DND-41 (cell line): ENCODE measurements around the gene KAT6B.

Source experiments
- ATAC-seq: fragments of 200-7000 bp; cut with Tn5 transposase; 3 replicates; pipeline ENCODE4 v1.9.1; 2021; ENCODE audit warnings: low read depth; ENCODE audit not compliant: insufficient read depth
- DNase-seq: peaks from one replicate; pipeline ENCODE4 v3.0.0-alpha.2; 2020
- H2AFZ ChIP-seq: 2 replicates; pipeline ENCODE4 v1.6.0; 2012; ENCODE audit warnings: low read depth, low read length
- H3K27ac ChIP-seq: 2 replicates; pipeline ENCODE4 v1.5.1; 2012; ENCODE audit warnings: low read length, inconsistent platforms
- H3K27me3 ChIP-seq: fragments of 200-600 bp; sonication (generic); 2 replicates; pipeline ENCODE4 v1.6.0; 2012; ENCODE audit warnings: low read length, mild to moderate bottlenecking, inconsistent platforms; ENCODE audit not compliant: insufficient read depth, poor library complexity
- H3K36me3 ChIP-seq: 2 replicates; pipeline ENCODE4 v1.5.1; 2012; ENCODE audit warnings: low read length, inconsistent platforms; ENCODE audit not compliant: insufficient read depth
- H3K4me1 ChIP-seq: 2 replicates; pipeline ENCODE4 v1.5.1; 2012; ENCODE audit warnings: mild to moderate bottlenecking, low read length; ENCODE audit not compliant: insufficient read depth
- H3K4me2 ChIP-seq: 2 replicates; pipeline ENCODE4 v1.6.0; 2012; ENCODE audit warnings: mild to moderate bottlenecking, moderate library complexity, low read length, inconsistent platforms; ENCODE audit not compliant: insufficient read depth
- H3K4me3 ChIP-seq, 2 experiments: fragments of 200-600 bp in 1 of 2; shearing (Covaris generic) in 1 of 2; 2 replicates each; pipeline ENCODE4 v1.5.1; 2012 to 2016; ENCODE audit warnings: inconsistent platforms in 2 of 2, low read length in 2 of 2, mild to moderate bottlenecking in 2 of 2, low read depth in 1 of 2, moderate library complexity in 1 of 2
- H3K79me2 ChIP-seq: 2 replicates; pipeline ENCODE4 v1.6.0; 2012; ENCODE audit warnings: low read length, inconsistent platforms; ENCODE audit not compliant: insufficient read depth
- H3K9ac ChIP-seq: 2 replicates; pipeline ENCODE4 v1.6.0; 2012; ENCODE audit warnings: low read depth, mild to moderate bottlenecking, inconsistent platforms, low read length, moderate library complexity
- H3K9me3 ChIP-seq: 2 replicates; pipeline ENCODE4 v1.5.1; 2012; ENCODE audit warnings: low read length, moderate library complexity, mild to moderate bottlenecking, inconsistent platforms; ENCODE audit not compliant: insufficient read depth, severe bottlenecking
- H4K20me1 ChIP-seq: 2 replicates; pipeline ENCODE4 v1.6.0; 2012; ENCODE audit warnings: low read length; ENCODE audit not compliant: insufficient read depth
- CTCF ChIP-seq: IDR thresholded peaks from 2 replicates; pipeline ENCODE4 v1.5.1; 2012; ENCODE audit warnings: borderline replicate concordance, low read length, moderate library complexity, mild to moderate bottlenecking; ENCODE audit not compliant: poor library complexity, severe bottlenecking; ENCODE audit errors: extremely low read depth
- EZH2 ChIP-seq: IDR thresholded peaks from 3 replicates; pipeline ENCODE4 v1.6.1; 2012; ENCODE audit warnings: borderline replicate concordance, low read depth, mild to moderate bottlenecking, moderate library complexity, low read length, inconsistent platforms; ENCODE audit not compliant: severe bottlenecking

Gene KAT6B

DNA sequence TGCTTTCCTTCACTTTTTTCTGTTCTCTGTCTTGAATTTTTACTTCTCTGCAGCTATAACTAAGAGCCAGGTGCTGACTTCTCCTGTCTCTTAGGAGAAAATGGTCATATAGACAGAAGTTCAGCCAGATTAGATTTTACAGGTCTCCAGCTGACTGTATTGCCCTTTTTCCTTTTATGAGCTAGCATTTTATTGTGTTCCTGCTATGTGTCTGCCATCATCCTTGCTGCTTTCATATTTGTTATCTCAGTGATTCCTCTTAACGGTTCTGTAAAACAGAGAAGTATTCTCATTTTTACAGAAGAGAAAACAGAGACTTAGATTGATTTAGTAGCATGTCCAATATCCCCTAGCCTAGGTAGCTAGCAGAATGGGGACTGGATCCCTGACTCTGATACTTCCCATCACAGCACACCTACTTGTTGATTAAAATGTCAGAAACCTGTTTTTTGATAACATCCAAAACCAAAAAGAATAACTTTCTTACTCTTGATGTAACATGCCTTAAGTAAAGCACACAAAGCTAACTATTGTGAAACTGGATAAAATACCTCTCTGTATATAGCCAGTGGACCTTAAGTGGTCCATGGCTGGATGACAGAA, 5.2 kb downstream of the KAT6B start:
- Histone ChIP-seq H3K79me2 (peaks cover 74% of the 10 kb centered on the region), H4K20me1 (peaks cover 7% of the 10 kb centered on the region), H3K27ac (no peak overlapping the region), H2AFZ (no peak overlapping the region), H3K4me3 (no peak overlapping the region), H3K36me3 (0 out of 2 replicates have a peak, but pooled peaks cover 3% of the 10 kb centered on the region), H3K9me3 (no peaks in the 10 kb centered on the region), H3K4me1 (peaks cover 12% of the 10 kb centered on the region), H3K27me3 (no peaks in the 10 kb centered on the region), H3K4me2 (no peak overlapping the region), H3K9ac (no peak overlapping the region)
- no peak for TF ChIP-seq CTCF
- no peak for TF ChIP-seq EZH2
- DNase-seq = no peak
- no peak for ATAC-seq

GRCh38 chr10:74835963-74836362, 9.6 kb downstream of the KAT6B start:
- TF ChIP-seq CTCF = no peak
- no peak for TF ChIP-seq EZH2

DNA sequence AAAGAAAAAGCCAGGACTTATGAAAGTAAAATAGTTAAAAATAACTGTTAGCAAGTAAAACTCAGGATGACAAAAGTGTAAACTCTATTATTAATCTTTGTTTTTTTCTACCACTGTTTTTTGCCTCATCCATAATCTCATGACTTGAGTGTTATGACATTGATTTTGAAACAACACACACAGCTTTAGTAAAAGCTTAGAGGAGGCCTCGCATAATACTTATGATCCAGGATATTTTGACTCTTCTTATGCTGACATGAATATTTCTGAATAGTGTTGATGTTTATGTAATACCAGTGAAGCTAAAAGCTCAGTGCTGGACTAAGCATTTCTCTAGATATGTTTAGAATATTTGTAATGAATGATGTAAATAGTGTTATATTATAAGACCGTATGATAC, 10.5 kb downstream of the KAT6B start:
- H3K27ac ChIP-seq = no peak overlapping the region
- H3K4me2 ChIP-seq = no peak overlapping the region
- no peak overlapping the region for H3K4me3 ChIP-seq
- no peak overlapping the region for H3K9ac ChIP-seq
- no peak overlapping the region for H2AFZ ChIP-seq
- peaks cover 52% of the 10 kb centered on the region for H3K79me2 ChIP-seq
- no peaks in the 10 kb centered on the region for H3K9me3 ChIP-seq
- TF ChIP-seq CTCF = no peak
- no peak for TF ChIP-seq EZH2
- H3K36me3 ChIP-seq = peaks cover 3% of the 10 kb centered on the region; the same call in 1 of the 2 replicates
- DNase-seq (no peak), ATAC-seq (no peak)
- no peaks in the 10 kb centered on the region for H3K4me1 ChIP-seq
- no peaks in the 10 kb centered on the region; the same call in 1 of the 2 replicates for H4K20me1 ChIP-seq
- no peaks in the 10 kb centered on the region for H3K27me3 ChIP-seq

More at GRCh38 chr10:74835963-74836362, 9.6 kb downstream of the KAT6B start:
- ATAC-seq = no peak
- Histone ChIP-seq H3K9ac (no peak overlapping the region), H3K27ac (no peak overlapping the region), H3K4me3 (no peak overlapping the region), H3K79me2 (peaks cover 61% of the 10 kb centered on the region), H3K36me3 (peaks cover 3% of the 10 kb centered on the region; the same call in 1 of the 2 replicates), H4K20me1 (no peaks in the 10 kb centered on the region; the same call in 1 of the 2 replicates), H3K4me1 (no peaks in the 10 kb centered on the region), H2AFZ (no peak overlapping the region), H3K4me2 (no peak overlapping the region), H3K9me3 (no peaks in the 10 kb centered on the region), H3K27me3 (no peaks in the 10 kb centered on the region)
- DNase-seq = no peak
